ENCODE data around the gene CLEC2B.

The CLEC2B gene

DNA sequence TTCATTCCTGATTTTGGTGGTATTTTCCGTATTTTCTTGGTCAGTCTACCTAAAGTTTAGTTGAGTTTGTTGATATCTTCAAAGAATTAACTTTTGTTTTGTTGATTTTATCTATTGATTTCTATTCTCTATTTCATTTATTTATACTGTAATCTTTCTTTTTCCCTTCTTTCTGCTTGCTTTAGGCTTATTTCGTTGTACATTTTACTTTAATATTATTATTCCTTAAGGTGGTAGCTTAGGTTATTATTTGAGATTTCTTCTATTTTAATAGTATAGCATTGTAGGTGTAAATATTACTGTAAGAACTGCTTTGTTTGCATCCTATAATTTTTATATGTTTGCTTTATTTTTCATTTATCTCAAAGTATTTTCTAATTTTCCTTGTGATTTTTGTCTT, 63.3 kb downstream of the CLEC2B start:
- Histone ChIP-seq H3K36me3 (ENCODE audit: insufficient read depth, low read depth, low read length) (no peaks in the 10 kb centered on the region), H3K4me1 (ENCODE audit: insufficient read depth, low read length) (no peaks in the 10 kb centered on the region), H3K9ac (ENCODE audit: low read depth, low read length) (no peak overlapping the region), H3K4me3 (ENCODE audit: low read length) (no peak overlapping the region), H3K27ac (ENCODE audit: low read length) (no peak overlapping the region), H3K9me3 (ENCODE audit: insufficient read depth, low read depth, low read length) (no peaks in the 10 kb centered on the region), H3K27me3 (ENCODE audit: insufficient read depth, low read length) (no peaks in the 10 kb centered on the region)
